A172 (cell line): ENCODE data around the gene TSPAN16. TPM values are rescaled to one million over a fixed set of nuclear protein-coding genes. Genes with fewer than 3 reads are reported as not detected.

ENCODE experiments used
- total RNA-seq: library from RNA; depleted of rRNA; stranded (reverse); fragments of >200 nt; shearing (Covaris generic); gene quantifications from 2 replicates; pipeline ENCODE4 v1.2.3, GENCODE V29; 2014; rRNA removed

The TSPAN16 gene
- total RNA-seq, 1 experiment from 2014 or later = not detected

Other genes with a start within 250 kb of the TSPAN16 start
- gene LDLR, start 206.7 kb upstream of the TSPAN16 start, total RNA-seq = 118 and 151 TPM in 2 replicates
- 109 and 113 TPM in 2 replicates for gene SPC24, start 140.4 kb upstream of the TSPAN16 start, total RNA-seq
- gene KANK2, start 98.6 kb upstream of the TSPAN16 start, total RNA-seq = 135 and 144 TPM in 2 replicates
- not detected in 2 replicates for gene ANGPTL8, start 56.5 kb upstream of the TSPAN16 start, total RNA-seq
- gene DOCK6, start 33.6 kb upstream of the TSPAN16 start, total RNA-seq = 3.8 and 4.4 TPM in 2 replicates
- gene RAB3D, start 43.5 kb downstream of the TSPAN16 start, total RNA-seq = 1.3 and 2.6 TPM in 2 replicates
- gene TMEM205, start 50.1 kb downstream of the TSPAN16 start, total RNA-seq = 54.9 and 114 TPM in 2 replicates
- gene CCDC159, start 50.4 kb downstream of the TSPAN16 start, total RNA-seq = 1.3 and 10.1 TPM in 2 replicates
- gene PLPPR2, start 59.3 kb downstream of the TSPAN16 start, total RNA-seq = 15.7 and 19.4 TPM in 2 replicates
- 0.65 and 1.6 TPM in 2 replicates for gene SWSAP1, start 78.5 kb downstream of the TSPAN16 start, total RNA-seq
- 3.7 and 5.3 TPM in 2 replicates for gene EPOR, start 88.2 kb downstream of the TSPAN16 start, total RNA-seq
- gene RGL3, start 123.2 kb downstream of the TSPAN16 start, total RNA-seq = 4.8 and 11.1 TPM in 2 replicates
- gene ODAD3, start 139.0 kb downstream of the TSPAN16 start, total RNA-seq = 1.5 and 6.1 TPM in 2 replicates
- gene PRKCSH, start 139.5 kb downstream of the TSPAN16 start, total RNA-seq = 149 and 173 TPM in 2 replicates
- gene ELAVL3, start 184.9 kb downstream of the TSPAN16 start, total RNA-seq = not detected in 2 replicates
- gene ZNF653, start 209.7 kb downstream of the TSPAN16 start, total RNA-seq = 5.2 and 21.2 TPM in 2 replicates
- gene ECSIT, start 233.0 kb downstream of the TSPAN16 start, total RNA-seq = 44.0 and 54.0 TPM in 2 replicates
- 0.78 and 1.9 TPM in 2 replicates for gene CNN1, start 242.7 kb downstream of the TSPAN16 start, total RNA-seq